ENCODE measurements around the gene COX7A1.
"Not testable (repeated sequence)": the region's sequence is repeated elsewhere in the genome, so short reads cannot be mapped to it uniquely, and the experiment has no call there.

Gene COX7A1

GRCh38 chr19:36140304-36141038, 11.8 kb downstream of the COX7A1 start:
- no peak for TF ChIP-seq CTCF (IDR thresholded peaks at IDR 0.05; ENCODE audit: insufficient read depth, low read length, missing control alignments)
- peak overlapping the region; percentile 96 for H3K4me3 ChIP-seq (ENCODE audit: low read depth, low read length)
- POLR2A ChIA-PET = interaction anchor here (1.0 to 2.0 kb wide), 2 partner anchors 12 to 25 kb away, joined by 3 to 19 read pairs; no protein-coding TSS in a partner anchor
- CTCF ChIA-PET = interaction anchor here (0.6 kb wide), 1 partner anchor 13 kb away, joined by 3 read pairs; no protein-coding TSS in a partner anchor
- DNase-seq (ENCODE audit: low read depth, low spot score) = no peak

- POLR2A ChIA-PET = interaction anchor here (0.6 to 2.0 kb wide), 5 partner anchors 10 to 26 kb away, joined by 3 to 19 read pairs (median 3); no protein-coding TSS in a partner anchor
- peak within 1 kb of the TSS; percentile 96 for H3K4me3 ChIP-seq (ENCODE audit: low read depth, low read length)
- CTCF ChIA-PET = interaction anchor here (0.6 to 1.2 kb wide), 2 partner anchors 12 to 30 kb away, joined by 3 to 4 read pairs; no protein-coding TSS in a partner anchor
- TF ChIP-seq CTCF (IDR thresholded peaks at IDR 0.05; ENCODE audit: insufficient read depth, low read length, missing control alignments) = no peak
- peak; percentile 52 for DNase-seq (ENCODE audit: low read depth, low spot score)
Observed at GRCh38 chr19:36139473-36140303, 12.6 kb downstream of the COX7A1 start, which contains the start of gene CAPNS1. Gene CAPNS1, plus strand, starts transcription at chr19:36140066. Its CDS starts 946 bp downstream, at chr19:36141012.

GRCh38 chr19:36139120-36139472, 13.2 kb downstream of the COX7A1 start:
- ChIA-PET CTCF (interaction anchor here (1.2 to 4.2 kb wide), 2 partner anchors 11 to 31 kb away, joined by 4 to 26 read pairs; no protein-coding TSS in a partner anchor), POLR2A (interaction anchor here (0.6 to 2.0 kb wide), 6 partner anchors 10 to 26 kb away, joined by 3 to 19 read pairs (median 3); no protein-coding TSS in a partner anchor)
- TF ChIP-seq CTCF (IDR thresholded peaks at IDR 0.05; ENCODE audit: insufficient read depth, low read length, missing control alignments) = no peak
- peak overlapping the region; percentile 96 for H3K4me3 ChIP-seq (ENCODE audit: low read depth, low read length)
- no peak for DNase-seq (ENCODE audit: low read depth, low spot score)

- no peak for TF ChIP-seq CTCF (IDR thresholded peaks at IDR 0.05; ENCODE audit: insufficient read depth, low read length, missing control alignments)
- POLR2A ChIA-PET = interaction anchor here (0.6 to 1.5 kb wide), 3 partner anchors 9 to 107 kb away, joined by 3 to 8 read pairs (median 3); partner anchors contain the start of genes POLR2I and TBCB
- CTCF ChIA-PET = interaction anchor here (0.6 to 4.2 kb wide), 4 partner anchors 9 to 33 kb away, joined by 3 to 26 read pairs (median 3); no protein-coding TSS in a partner anchor
- no peak for DNase-seq (ENCODE audit: low read depth, low spot score)
- H3K4me3 ChIP-seq (ENCODE audit: low read depth, low read length) = no peak overlapping the region
Observed at GRCh38 chr19:36136964-36137686, 15.1 kb downstream of the COX7A1 start.

DNA sequence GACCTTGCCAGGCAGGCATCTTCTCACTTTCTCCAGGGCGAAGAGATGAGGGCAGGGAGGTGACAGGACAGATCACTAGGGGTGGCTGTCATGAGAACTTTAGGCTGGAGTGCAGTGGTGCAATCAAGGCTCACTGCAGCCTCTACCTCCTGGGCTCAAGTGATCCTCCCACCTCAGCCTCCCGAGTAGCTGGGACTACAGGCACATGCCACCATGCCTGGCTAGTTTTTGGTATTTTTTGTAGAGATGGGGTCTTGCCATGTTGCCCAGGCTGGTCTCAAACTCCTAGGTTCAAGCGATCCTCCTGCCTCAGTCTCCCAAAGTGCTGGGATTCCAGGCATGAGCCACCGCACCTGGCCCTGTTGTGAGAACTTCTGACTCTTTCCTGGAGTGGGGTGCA, 17.4 kb downstream of the COX7A1 start:
- H3K4me3 ChIP-seq (ENCODE audit: low read depth, low read length); DNase-seq (ENCODE audit: low read depth, low spot score); POLR2A ChIA-PET: not testable (repeated sequence)
- CTCF ChIA-PET = interaction anchor here (0.9 to 4.2 kb wide), 3 partner anchors 7 to 78 kb away, joined by 3 to 26 read pairs (median 3); no protein-coding TSS in a partner anchor

GRCh38 chr19:36131221-36131620, 21.0 kb downstream of the COX7A1 start:
- CTCF ChIA-PET = interaction anchor here (1.6 kb wide), 1 partner anchor 36 kb away, joined by 5 read pairs; no protein-coding TSS in a partner anchor
- DNase-seq (ENCODE audit: low read depth, low spot score); POLR2A ChIA-PET; H3K4me3 ChIP-seq (ENCODE audit: low read depth, low read length): not testable (repeated sequence)
